Panc1 (cell line): ENCODE results near the gene NMNAT3. TPM values are rescaled to one million over a fixed set of nuclear protein-coding genes. Genes with fewer than 3 reads are reported as not detected.

Source experiments
- ATAC-seq: fragments of 200-7000 bp; cut with Tn5 transposase; 2 replicates; pipeline ENCODE4 v1.9.1; 2020; ENCODE audit warnings: mild to moderate bottlenecking, moderate library complexity
- BruUV-seq: library from RNA; stranded (reverse); fragments of 400-500 nt; replicated peaks from 2 replicates; lab custom pipeline; 2021; lab: Mats Ljungman, UMichigan
- CTCF ChIA-PET: fragments of 300-600 bp; sonication (Branson Sonifier 250); formaldehyde crosslinking; loops from one replicate; lab custom pipeline; 2022; ENCODE audit warnings: antibody characterized with exemption; lab: Charles Lee
- POLR2A ChIA-PET: fragments of 300-600 bp; sonication (Branson Sonifier 250); formaldehyde crosslinking; loops from one replicate; lab custom pipeline; 2022; ENCODE audit warnings: antibody characterized with exemption; lab: Charles Lee
- DNase-seq: peaks from one replicate; pipeline ENCODE4 v3.0.0-alpha.2; 2010; ENCODE audit warnings: low read depth, low spot score
- H3K27ac ChIP-seq: 2 replicates; pipeline ENCODE4 v1.5.1; 2011; ENCODE audit warnings: mild to moderate bottlenecking, low read length, inconsistent platforms
- H3K27me3 ChIP-seq: fragments of 200-500 bp; sonication (Bioruptor generic); 2 replicates; pipeline ENCODE4 v1.6.0; 2014; ENCODE audit warnings: low read length, inconsistent platforms; ENCODE audit not compliant: control insufficient read depth, insufficient read depth
- H3K36me3 ChIP-seq: fragments of 200-500 bp; sonication (Bioruptor generic); 2 replicates; pipeline ENCODE4 v1.5.1; 2014; ENCODE audit warnings: inconsistent platforms, mild to moderate bottlenecking, low read length, moderate library complexity; ENCODE audit not compliant: control insufficient read depth, insufficient read depth
- H3K4me1 ChIP-seq: 2 replicates; pipeline ENCODE4 v1.5.1; 2011; ENCODE audit warnings: inconsistent platforms, mild to moderate bottlenecking, low read length, moderate library complexity; ENCODE audit not compliant: control insufficient read depth, insufficient read depth
- H3K4me3 ChIP-seq, 2 experiments: 2 replicates each; pipeline ENCODE4 v1.5.1; 2011 to 2012; ENCODE audit warnings: low read depth in 2 of 2, low read length in 2 of 2, mild to moderate bottlenecking in 2 of 2, inconsistent platforms in 1 of 2, moderate library complexity in 1 of 2
- H3K9me3 ChIP-seq: fragments of 200-500 bp; sonication (Bioruptor generic); 2 replicates; pipeline ENCODE4 v1.5.1; 2014; ENCODE audit warnings: low read depth, mild to moderate bottlenecking, inconsistent platforms, low read length, moderate library complexity; ENCODE audit not compliant: control insufficient read depth, insufficient read depth
- POLR2AphosphoS5 ChIP-seq: IDR thresholded peaks from 2 replicates; pipeline ENCODE4 v1.6.1; 2012; ENCODE audit warnings: mild to moderate bottlenecking, low read depth, low read length, moderate library complexity
- SIN3A ChIP-seq: IDR thresholded peaks from 2 replicates; pipeline ENCODE4 v1.6.1; 2012; ENCODE audit warnings: low read depth, mild to moderate bottlenecking, low read length, moderate library complexity, borderline replicate concordance; ENCODE audit not compliant: insufficient read depth
- TCF7L2 ChIP-seq: IDR thresholded peaks from 2 replicates; pipeline ENCODE4 v1.6.1; 2011; ENCODE audit warnings: mild to moderate bottlenecking, low read depth, low read length, inconsistent platforms
- in situ Hi-C: cut with HindIII; loops from 2 replicates; pipeline ENCODE4 v1.10.0; 2016; ENCODE audit warnings: low sequenced_read_pairs, low pct_unique_long_range_greater_than_20kb
- intact Hi-C: fragments of 100-400 bp; cut with micrococcal nuclease; formaldehyde crosslinking; loops from one replicate; pipeline ENCODE4 v1.10.0; 2022; ENCODE audit not compliant: unreplicated experiment
- total RNA-seq: library from RNA; stranded (reverse); gene quantifications from one replicate; pipeline ENCODE4 v1.2.1, GENCODE V29; 2021; ENCODE audit not compliant: unreplicated experiment
- TF ChIP-seq, protein P1 (sequence below), 2 experiments: IDR thresholded peaks; 2 replicates each; pipeline ENCODE4 v1.6.1; 2011 to 2012; ENCODE audit warnings: low read depth in 2 of 2, control low read depth in 1 of 2, low read length in 1 of 2, mild to moderate bottlenecking in 1 of 2, moderate library complexity in 1 of 2; ENCODE audit not compliant: insufficient read depth in 1 of 2
- TF ChIP-seq, protein P2 (sequence below): fragments of 450-650 bp; IDR thresholded peaks from 2 replicates; pipeline ENCODE4 v1.5.1; 2017; ENCODE audit warnings: mild to moderate bottlenecking

NMNAT3 gene
- total RNA-seq, 1 experiment from 2014 or later = 1.9 TPM

DNA sequence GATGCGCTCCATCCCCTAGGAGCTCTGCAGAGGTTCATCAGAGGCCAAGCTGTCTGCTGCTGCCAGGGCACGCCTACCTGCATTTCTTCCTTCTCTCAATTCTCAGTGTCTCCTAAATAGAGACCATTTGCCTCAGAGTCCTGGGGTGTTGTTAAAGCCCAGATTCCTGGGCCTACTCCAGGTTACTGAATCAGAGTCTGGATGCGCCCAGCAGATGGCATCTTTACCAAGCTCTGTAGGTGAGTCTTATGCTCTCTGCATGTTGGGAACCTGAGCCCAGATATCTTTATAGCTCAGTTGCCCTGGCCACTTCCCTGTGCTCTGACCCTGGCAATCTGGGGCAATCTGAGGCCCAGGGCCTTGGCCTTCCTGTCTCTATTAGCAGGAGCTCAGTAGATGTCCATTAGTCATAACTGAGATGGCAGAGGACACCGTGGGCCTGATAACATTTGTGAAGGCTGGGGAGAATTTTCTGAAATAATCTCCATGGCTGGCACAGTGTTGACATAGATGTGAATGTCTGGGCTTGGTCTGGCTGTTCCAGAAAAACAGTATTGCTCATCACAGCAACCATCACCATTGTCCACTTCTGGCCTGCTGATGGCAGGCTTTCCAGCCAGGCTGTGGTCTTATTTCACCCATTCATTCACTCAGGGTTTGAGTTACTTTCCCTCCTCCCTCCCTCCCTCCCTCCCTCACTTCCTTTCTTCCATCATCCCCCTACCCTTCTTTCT is 125.0 kb downstream of the NMNAT3 start:
- no peak for DNase-seq
- Histone ChIP-seq H3K9me3 (no peaks in the 10 kb centered on the region), H3K4me3 (no peak overlapping the region), H3K36me3 (no peaks in the 10 kb centered on the region), H3K27ac (no peak overlapping the region), H3K4me1 (no peaks in the 10 kb centered on the region; the same call in 1 of the 2 replicates), H3K27me3 (peaks cover 2% of the 10 kb centered on the region)
- ATAC-seq = peak; percentile 41
- in situ Hi-C loops (no loop called here), intact Hi-C loops (no loop called here)
- no TSS peak for BruUV-seq
- ChIA-PET CTCF (no interaction called here), POLR2A (no interaction called here)
- TF ChIP-seq, protein P1, sequence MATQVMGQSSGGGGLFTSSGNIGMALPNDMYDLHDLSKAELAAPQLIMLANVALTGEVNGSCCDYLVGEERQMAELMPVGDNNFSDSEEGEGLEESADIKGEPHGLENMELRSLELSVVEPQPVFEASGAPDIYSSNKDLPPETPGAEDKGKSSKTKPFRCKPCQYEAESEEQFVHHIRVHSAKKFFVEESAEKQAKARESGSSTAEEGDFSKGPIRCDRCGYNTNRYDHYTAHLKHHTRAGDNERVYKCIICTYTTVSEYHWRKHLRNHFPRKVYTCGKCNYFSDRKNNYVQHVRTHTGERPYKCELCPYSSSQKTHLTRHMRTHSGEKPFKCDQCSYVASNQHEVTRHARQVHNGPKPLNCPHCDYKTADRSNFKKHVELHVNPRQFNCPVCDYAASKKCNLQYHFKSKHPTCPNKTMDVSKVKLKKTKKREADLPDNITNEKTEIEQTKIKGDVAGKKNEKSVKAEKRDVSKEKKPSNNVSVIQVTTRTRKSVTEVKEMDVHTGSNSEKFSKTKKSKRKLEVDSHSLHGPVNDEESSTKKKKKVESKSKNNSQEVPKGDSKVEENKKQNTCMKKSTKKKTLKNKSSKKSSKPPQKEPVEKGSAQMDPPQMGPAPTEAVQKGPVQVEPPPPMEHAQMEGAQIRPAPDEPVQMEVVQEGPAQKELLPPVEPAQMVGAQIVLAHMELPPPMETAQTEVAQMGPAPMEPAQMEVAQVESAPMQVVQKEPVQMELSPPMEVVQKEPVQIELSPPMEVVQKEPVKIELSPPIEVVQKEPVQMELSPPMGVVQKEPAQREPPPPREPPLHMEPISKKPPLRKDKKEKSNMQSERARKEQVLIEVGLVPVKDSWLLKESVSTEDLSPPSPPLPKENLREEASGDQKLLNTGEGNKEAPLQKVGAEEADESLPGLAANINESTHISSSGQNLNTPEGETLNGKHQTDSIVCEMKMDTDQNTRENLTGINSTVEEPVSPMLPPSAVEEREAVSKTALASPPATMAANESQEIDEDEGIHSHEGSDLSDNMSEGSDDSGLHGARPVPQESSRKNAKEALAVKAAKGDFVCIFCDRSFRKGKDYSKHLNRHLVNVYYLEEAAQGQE (IDR thresholded peaks at IDR 0.05; ENCODE audit: insufficient read depth in 1 of 2, low read depth in 2 of 2, low read length in 1 of 2) = no peak
- TF ChIP-seq, protein P2, sequence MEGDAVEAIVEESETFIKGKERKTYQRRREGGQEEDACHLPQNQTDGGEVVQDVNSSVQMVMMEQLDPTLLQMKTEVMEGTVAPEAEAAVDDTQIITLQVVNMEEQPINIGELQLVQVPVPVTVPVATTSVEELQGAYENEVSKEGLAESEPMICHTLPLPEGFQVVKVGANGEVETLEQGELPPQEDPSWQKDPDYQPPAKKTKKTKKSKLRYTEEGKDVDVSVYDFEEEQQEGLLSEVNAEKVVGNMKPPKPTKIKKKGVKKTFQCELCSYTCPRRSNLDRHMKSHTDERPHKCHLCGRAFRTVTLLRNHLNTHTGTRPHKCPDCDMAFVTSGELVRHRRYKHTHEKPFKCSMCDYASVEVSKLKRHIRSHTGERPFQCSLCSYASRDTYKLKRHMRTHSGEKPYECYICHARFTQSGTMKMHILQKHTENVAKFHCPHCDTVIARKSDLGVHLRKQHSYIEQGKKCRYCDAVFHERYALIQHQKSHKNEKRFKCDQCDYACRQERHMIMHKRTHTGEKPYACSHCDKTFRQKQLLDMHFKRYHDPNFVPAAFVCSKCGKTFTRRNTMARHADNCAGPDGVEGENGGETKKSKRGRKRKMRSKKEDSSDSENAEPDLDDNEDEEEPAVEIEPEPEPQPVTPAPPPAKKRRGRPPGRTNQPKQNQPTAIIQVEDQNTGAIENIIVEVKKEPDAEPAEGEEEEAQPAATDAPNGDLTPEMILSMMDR = no peak
- TF ChIP-seq SIN3A (no peak), POLR2AphosphoS5 (no peak), TCF7L2 (no peak)

DNA sequence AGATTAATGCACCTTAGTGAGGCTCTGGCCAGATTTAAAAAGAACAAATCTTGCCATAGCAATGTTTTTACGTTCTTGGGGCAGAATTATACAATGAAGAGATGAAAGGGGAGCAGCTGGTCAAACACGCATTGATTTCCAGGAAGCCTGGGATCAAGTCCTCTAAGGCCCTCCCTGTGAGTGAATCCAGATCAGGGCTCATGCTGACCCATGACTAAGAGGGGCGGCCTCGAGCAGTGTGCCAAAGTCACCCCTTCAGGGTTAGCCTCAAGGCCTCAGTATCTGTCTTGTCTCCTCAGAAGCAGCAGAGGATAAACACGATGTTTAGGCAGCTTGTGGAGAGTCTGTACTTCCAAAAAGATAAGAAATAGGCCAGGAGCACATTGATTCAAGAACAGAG is 129.0 kb downstream of the NMNAT3 start:
- in situ Hi-C loops (no loop called here), intact Hi-C loops (no loop called here)
- DNase-seq (no peak), ATAC-seq (no peak)
- no peaks in the 10 kb centered on the region for H3K36me3 ChIP-seq
- ChIA-PET POLR2A (no interaction called here), CTCF (no interaction called here)
- no TSS peak for BruUV-seq
- no peak overlapping the region for H3K27ac ChIP-seq
- no peaks in the 10 kb centered on the region for H3K4me1 ChIP-seq
- H3K9me3 ChIP-seq = no peaks in the 10 kb centered on the region
- TF ChIP-seq, protein P2 = no peak
- TF ChIP-seq SIN3A = no peak
- TF ChIP-seq TCF7L2 = no peak
- TF ChIP-seq, protein P1 (IDR thresholded peaks at IDR 0.05; ENCODE audit: insufficient read depth in 1 of 2, low read depth in 2 of 2, low read length in 1 of 2) = no peak
- TF ChIP-seq POLR2AphosphoS5 = no peak
- no peak overlapping the region for H3K4me3 ChIP-seq
- H3K27me3 ChIP-seq = 0 out of 2 replicates have a peak, but pooled peaks cover 4% of the 10 kb centered on the region
